ENCODE data around the gene SLC6A12.
"Not testable (repeated sequence)": the region's sequence is repeated elsewhere in the genome, so short reads cannot be mapped to it uniquely, and the experiment has no call there.

The SLC6A12 gene

GRCh38 chr12:195156-195555 lies 18.8 kb downstream of the SLC6A12 start:
- DNase-seq: no peak

GRCh38 chr12:194276-194675 lies 19.7 kb downstream of the SLC6A12 start:
- DNase-seq: no peak

GRCh38 chr12:193261-193660 lies 20.7 kb downstream of the SLC6A12 start:
- DNase-seq: no peak

- no peak for DNase-seq
These were observed 22.4 kb downstream of the SLC6A12 start for GRCh38 chr12:191541-191940.

GRCh38 chr12:190881-191280 lies 23.1 kb downstream of the SLC6A12 start:
- DNase-seq: no peak

GRCh38 chr12:189622-189962 lies 24.4 kb downstream of the SLC6A12 start:
- no peak for DNase-seq

GRCh38 chr12:188910-189621 lies 24.9 kb downstream of the SLC6A12 start:
- DNase-seq: peak; percentile 53

GRCh38 chr12:187986-188909 lies 25.7 kb downstream of the SLC6A12 start:
- not testable (repeated sequence) for DNase-seq

- no peak for DNase-seq
These were observed 27.8 kb downstream of the SLC6A12 start for GRCh38 chr12:186006-186625.

- DNase-seq: no peak
These were observed 28.4 kb downstream of the SLC6A12 start for GRCh38 chr12:185576-185955.

- no peak for DNase-seq
These were observed 29.0 kb downstream of the SLC6A12 start for GRCh38 chr12:184811-185575.

GRCh38 chr12:182381-182892 lies 31.5 kb downstream of the SLC6A12 start:
- peak; percentile 82 for DNase-seq

- DNase-seq: no peak
These were observed 32.0 kb downstream of the SLC6A12 start for GRCh38 chr12:181921-182320.

- no peak for DNase-seq
These were observed 33.5 kb downstream of the SLC6A12 start for GRCh38 chr12:180445-180844.

- DNase-seq: no peak
These were observed 34.1 kb downstream of the SLC6A12 start for GRCh38 chr12:179885-180284.

- no peak for DNase-seq
These were observed 34.6 kb downstream of the SLC6A12 start for GRCh38 chr12:179131-179884.

- DNase-seq: no peak
These were observed 35.2 kb downstream of the SLC6A12 start for GRCh38 chr12:178829-179109.

- DNase-seq: no peak
These were observed 35.8 kb downstream of the SLC6A12 start for GRCh38 chr12:177980-178828.

- DNase-seq: no peak
These were observed 36.5 kb downstream of the SLC6A12 start for GRCh38 chr12:177336-177979.

GRCh38 chr12:176321-177181 lies 37.4 kb downstream of the SLC6A12 start:
- peak; percentile 71 for DNase-seq
